IPS-20b (cell line): Measurements from ENCODE around the gene AAR2.

Experiments
- H3K27ac ChIP-seq: one replicate; pipeline ENCODE4 v1.5.1; 2013; ENCODE audit warnings: low read length
- H3K27me3 ChIP-seq: 2 replicates; pipeline ENCODE4 v1.6.1; 2013; ENCODE audit warnings: mild to moderate bottlenecking, low read length, inconsistent platforms; ENCODE audit not compliant: insufficient read depth
- H3K36me3 ChIP-seq: 2 replicates; pipeline ENCODE4 v1.6.1; 2013; ENCODE audit warnings: low read depth, mild to moderate bottlenecking, inconsistent platforms, low read length, moderate library complexity; ENCODE audit not compliant: insufficient read depth
- H3K4me1 ChIP-seq: 2 replicates; pipeline ENCODE4 v1.6.1; 2013; ENCODE audit warnings: mild to moderate bottlenecking, control low read depth, inconsistent platforms, low read length, moderate library complexity; ENCODE audit not compliant: insufficient read depth
- H3K4me3 ChIP-seq: 2 replicates; pipeline ENCODE4 v1.5.1; 2013; ENCODE audit warnings: mild to moderate bottlenecking, low read length, inconsistent platforms
- H3K9ac ChIP-seq: 2 replicates; pipeline ENCODE4 v1.6.1; 2013; ENCODE audit warnings: low read depth, mild to moderate bottlenecking, inconsistent platforms, low read length, moderate library complexity
- H3K9me3 ChIP-seq: 2 replicates; pipeline ENCODE4 v1.6.1; 2013; ENCODE audit warnings: mild to moderate bottlenecking, low read depth, low read length, inconsistent platforms; ENCODE audit not compliant: insufficient read depth

AAR2 gene

GRCh38 chr20:36206641-36207040 lies 29.6 kb upstream of the AAR2 start:
- no peaks in the 10 kb centered on the region for H3K36me3 ChIP-seq
- H3K9ac ChIP-seq = no peak overlapping the region
- H3K27ac ChIP-seq = no peak overlapping the region
- H3K27me3 ChIP-seq = no peaks in the 10 kb centered on the region
- no peak overlapping the region for H3K4me3 ChIP-seq
- no peaks in the 10 kb centered on the region for H3K4me1 ChIP-seq
- H3K9me3 ChIP-seq = no peaks in the 10 kb centered on the region

- Histone ChIP-seq H3K27me3 (no peaks in the 10 kb centered on the region), H3K9ac (no peak overlapping the region), H3K36me3 (no peaks in the 10 kb centered on the region), H3K9me3 (no peaks in the 10 kb centered on the region), H3K27ac (no peak overlapping the region), H3K4me1 (no peaks in the 10 kb centered on the region), H3K4me3 (no peak overlapping the region)
Measured at GRCh38 chr20:36207602-36208001, 28.7 kb upstream of the AAR2 start.

GRCh38 chr20:36208257-36208656 lies 28.0 kb upstream of the AAR2 start:
- Histone ChIP-seq H3K36me3 (no peaks in the 10 kb centered on the region), H3K4me1 (no peaks in the 10 kb centered on the region), H3K9ac (no peak overlapping the region), H3K27me3 (no peaks in the 10 kb centered on the region), H3K9me3 (no peaks in the 10 kb centered on the region), H3K27ac (no peak overlapping the region), H3K4me3 (no peak overlapping the region)

GRCh38 chr20:36210436-36211021 lies 25.7 kb upstream of the AAR2 start:
- H3K27me3 ChIP-seq = no peaks in the 10 kb centered on the region
- no peaks in the 10 kb centered on the region for H3K9me3 ChIP-seq
- no peak overlapping the region for H3K4me3 ChIP-seq
- H3K9ac ChIP-seq = no peak overlapping the region
- no peaks in the 10 kb centered on the region for H3K36me3 ChIP-seq
- no peaks in the 10 kb centered on the region for H3K4me1 ChIP-seq
- no peak overlapping the region for H3K27ac ChIP-seq

GRCh38 chr20:36213362-36213761 lies 22.9 kb upstream of the AAR2 start:
- Histone ChIP-seq H3K4me1 (no peaks in the 10 kb centered on the region), H3K36me3 (no peaks in the 10 kb centered on the region), H3K9me3 (no peaks in the 10 kb centered on the region), H3K27ac (no peak overlapping the region), H3K4me3 (no peak overlapping the region), H3K27me3 (no peaks in the 10 kb centered on the region), H3K9ac (no peak overlapping the region)

GRCh38 chr20:36214684-36215256 lies 21.5 kb upstream of the AAR2 start:
- no peaks in the 10 kb centered on the region for H3K27me3 ChIP-seq
- H3K27ac ChIP-seq = no peak overlapping the region
- H3K9me3 ChIP-seq = no peaks in the 10 kb centered on the region
- no peaks in the 10 kb centered on the region for H3K36me3 ChIP-seq
- H3K4me1 ChIP-seq = no peaks in the 10 kb centered on the region
- H3K9ac ChIP-seq = no peak overlapping the region
- H3K4me3 ChIP-seq = no peak overlapping the region

- Histone ChIP-seq H3K4me3 (no peak overlapping the region), H3K27me3 (no peaks in the 10 kb centered on the region), H3K27ac (no peak overlapping the region), H3K9ac (no peak overlapping the region), H3K9me3 (no peaks in the 10 kb centered on the region), H3K36me3 (no peaks in the 10 kb centered on the region), H3K4me1 (no peaks in the 10 kb centered on the region)
Measured at GRCh38 chr20:36215778-36216177, 20.5 kb upstream of the AAR2 start.

- H3K27ac ChIP-seq = no peak overlapping the region
- H3K9ac ChIP-seq = no peak overlapping the region
- H3K4me3 ChIP-seq = no peak overlapping the region
- H3K36me3 ChIP-seq = no peaks in the 10 kb centered on the region
- H3K9me3 ChIP-seq = no peaks in the 10 kb centered on the region
- no peaks in the 10 kb centered on the region for H3K27me3 ChIP-seq
- H3K4me1 ChIP-seq = no peaks in the 10 kb centered on the region
Measured at GRCh38 chr20:36216314-36217025, 19.8 kb upstream of the AAR2 start.

- Histone ChIP-seq H3K36me3 (no peaks in the 10 kb centered on the region), H3K27ac (no peak overlapping the region), H3K27me3 (no peaks in the 10 kb centered on the region), H3K9me3 (no peaks in the 10 kb centered on the region), H3K4me1 (no peaks in the 10 kb centered on the region), H3K4me3 (no peak overlapping the region), H3K9ac (no peak overlapping the region)
Measured at GRCh38 chr20:36217226-36217625, 19.1 kb upstream of the AAR2 start.

GRCh38 chr20:36218380-36219064 lies 17.8 kb upstream of the AAR2 start:
- Histone ChIP-seq H3K9ac (no peak overlapping the region), H3K4me1 (no peaks in the 10 kb centered on the region), H3K36me3 (no peaks in the 10 kb centered on the region), H3K4me3 (no peak overlapping the region), H3K9me3 (no peaks in the 10 kb centered on the region), H3K27ac (no peak overlapping the region), H3K27me3 (no peaks in the 10 kb centered on the region)

GRCh38 chr20:36219671-36220220 lies 16.5 kb upstream of the AAR2 start:
- Histone ChIP-seq H3K9ac (no peak overlapping the region), H3K4me1 (no peaks in the 10 kb centered on the region), H3K4me3 (no peak overlapping the region), H3K27me3 (no peaks in the 10 kb centered on the region), H3K36me3 (no peaks in the 10 kb centered on the region), H3K9me3 (no peaks in the 10 kb centered on the region), H3K27ac (no peak overlapping the region)
